K562 (cell line): ENCODE measurements around the gene DRC3. TPM values are rescaled to one million over a fixed set of nuclear protein-coding genes. Genes with fewer than 3 reads are reported as not detected.
A peak's percentile ranks its signal among the peaks of the same experiment; 100 is the strongest.

ENCODE experiments used
- ETV1 ChIP-seq: fragments of 450-650 bp; conservative IDR thresholded peaks from 2 replicates; pipeline ENCODE4 v1.6.1; 2016; ENCODE audit warnings: missing genetic modification characterization, control low read depth, low read depth, missing compliant biosample characterization
- FOXP4 ChIP-seq: sonication (generic); formaldehyde crosslinking; IDR thresholded peaks from 2 replicates; pipeline ENCODE4 v1.8.0; 2022; ENCODE audit warnings: mild to moderate bottlenecking, missing genetic modification reagents, borderline replicate concordance
- GATA2 ChIP-seq: sonication (generic); formaldehyde crosslinking; IDR thresholded peaks from 2 replicates; pipeline ENCODE4 v1.4.0; 2020; ENCODE audit warnings: mild to moderate bottlenecking, missing genetic modification reagents
- GTF2A2 ChIP-seq: IDR thresholded peaks from 2 replicates; pipeline ENCODE4 v1.6.1; 2016; ENCODE audit warnings: mild to moderate bottlenecking, missing genetic modification characterization, missing compliant biosample characterization
- KLF13 ChIP-seq: fragments of 450-650 bp; IDR thresholded peaks from 2 replicates; pipeline ENCODE4 v1.6.1; 2016; ENCODE audit warnings: missing genetic modification characterization, low read depth, mild to moderate bottlenecking, missing compliant biosample characterization, moderate library complexity, borderline replicate concordance
- PCBP2 ChIP-seq: fragments of 200-400 bp; formaldehyde crosslinking; IDR thresholded peaks from 2 replicates; pipeline ENCODE4 v1.6.1; 2018; ENCODE audit warnings: low read length, low read depth, mild to moderate bottlenecking, moderate library complexity; ENCODE audit not compliant: poor library complexity, severe bottlenecking
- POLR2G ChIP-seq: fragments of 200-400 bp; formaldehyde crosslinking; IDR thresholded peaks from 2 replicates; pipeline ENCODE4 v1.6.1; 2017; ENCODE audit warnings: low read depth, mild to moderate bottlenecking, antibody characterized with exemption, low read length, moderate library complexity
- PPARD ChIP-seq: fragments of 250-450 bp; sonication (Bioruptor Pico); IDR thresholded peaks from 2 replicates; pipeline ENCODE4 v1.8.0; 2022; ENCODE audit warnings: inconsistent platforms, mild to moderate bottlenecking, moderate library complexity
- SMARCA5 ChIP-seq: fragments of 450-650 bp; IDR thresholded peaks from 2 replicates; pipeline ENCODE4 v1.6.1; 2016
- SMARCB1 ChIP-seq: IDR thresholded peaks from 2 replicates; pipeline ENCODE4 v1.6.1; 2011; ENCODE audit warnings: improper control_type of control experiment, low read depth; ENCODE audit not compliant: insufficient read length
- SRSF7 ChIP-seq: fragments of 200-400 bp; formaldehyde crosslinking; optimal IDR thresholded peaks from 2 replicates; pipeline ENCODE3; 2017; ENCODE audit warnings: mild to moderate bottlenecking, low read depth, low read length
- TAF9B ChIP-seq: fragments of 450-650 bp; IDR thresholded peaks from 2 replicates; pipeline ENCODE4 v1.6.1; 2018; ENCODE audit warnings: mild to moderate bottlenecking; ENCODE audit not compliant: partially characterized antibody
- TCF3 ChIP-seq: sonication (generic); formaldehyde crosslinking; IDR thresholded peaks from 2 replicates; pipeline ENCODE4 v1.4.0; 2020; ENCODE audit warnings: mild to moderate bottlenecking, missing genetic modification reagents
- ZBTB1 ChIP-seq: sonication (generic); formaldehyde crosslinking; IDR thresholded peaks from 2 replicates; pipeline ENCODE4 v1.8.1; 2023; ENCODE audit warnings: missing genetic modification reagents, low read depth, mild to moderate bottlenecking, borderline replicate concordance
- ZNF143 ChIP-seq: sonication (generic); formaldehyde crosslinking; IDR thresholded peaks from 2 replicates; pipeline ENCODE4 v1.9.0; 2022; ENCODE audit warnings: mild to moderate bottlenecking, missing genetic modification reagents
- ZNF217 ChIP-seq: sonication (generic); formaldehyde crosslinking; IDR thresholded peaks from 2 replicates; pipeline ENCODE4 v1.8.0; 2022; ENCODE audit warnings: mild to moderate bottlenecking, missing genetic modification reagents
- polyA plus RNA-seq, 8 experiments: library from polyadenylated mRNA; depleted of rRNA in 4 of 8; stranded (reverse) in 5 of 8; unstranded in 3 of 8; fragments of >200 nt; fragmentation: Nextera tagmentation in 2 of 8; fragmentation: Illumina TruSeq in 1 of 8; extraction: Ambion mirVana in 2 of 8; extraction: Trizol in 1 of 8; gene quantifications; 2 replicates each; pipeline versions ENCODE4 v1.2.1 to v1.2.3, GENCODE V29; 2011 to 2014; ENCODE audit warnings: inconsistent platforms in 1 of 8, missing spikeins in 1 of 8
- total RNA-seq, 7 experiments: library from RNA; depleted of rRNA in 6 of 7; stranded (reverse); fragments of >200 nt in 6 of 7; fragmentation: Illumina TruSeq in 2 of 7; extraction: Trizol in 2 of 7; gene quantifications; 2 replicates each; pipeline versions ENCODE4 v1.2.1 to v1.2.3, GENCODE V29; 2011 to 2021; ENCODE audit warnings: low replicate concordance in 1 of 7
- TF ChIP-seq, protein P1 (sequence below): sonication (generic); formaldehyde crosslinking; IDR thresholded peaks from 2 replicates; pipeline ENCODE4 v1.8.0; 2023; ENCODE audit warnings: missing genetic modification reagents, mild to moderate bottlenecking, borderline replicate concordance
- TF ChIP-seq, protein P2 (sequence below): fragments of 450-650 bp; conservative IDR thresholded peaks from 2 replicates; pipeline ENCODE4 v1.6.1; 2016; ENCODE audit warnings: missing genetic modification characterization, low read depth, mild to moderate bottlenecking, missing compliant biosample characterization, moderate library complexity

The DRC3 gene
- total and polyA plus RNA-seq, 9 of the 15 experiments (the other 6 are each of a cell fraction or from before 2014, with no cell fraction given): 0.10 to 0.84 (median 0.30) TPM; not detected in 3

DNA sequence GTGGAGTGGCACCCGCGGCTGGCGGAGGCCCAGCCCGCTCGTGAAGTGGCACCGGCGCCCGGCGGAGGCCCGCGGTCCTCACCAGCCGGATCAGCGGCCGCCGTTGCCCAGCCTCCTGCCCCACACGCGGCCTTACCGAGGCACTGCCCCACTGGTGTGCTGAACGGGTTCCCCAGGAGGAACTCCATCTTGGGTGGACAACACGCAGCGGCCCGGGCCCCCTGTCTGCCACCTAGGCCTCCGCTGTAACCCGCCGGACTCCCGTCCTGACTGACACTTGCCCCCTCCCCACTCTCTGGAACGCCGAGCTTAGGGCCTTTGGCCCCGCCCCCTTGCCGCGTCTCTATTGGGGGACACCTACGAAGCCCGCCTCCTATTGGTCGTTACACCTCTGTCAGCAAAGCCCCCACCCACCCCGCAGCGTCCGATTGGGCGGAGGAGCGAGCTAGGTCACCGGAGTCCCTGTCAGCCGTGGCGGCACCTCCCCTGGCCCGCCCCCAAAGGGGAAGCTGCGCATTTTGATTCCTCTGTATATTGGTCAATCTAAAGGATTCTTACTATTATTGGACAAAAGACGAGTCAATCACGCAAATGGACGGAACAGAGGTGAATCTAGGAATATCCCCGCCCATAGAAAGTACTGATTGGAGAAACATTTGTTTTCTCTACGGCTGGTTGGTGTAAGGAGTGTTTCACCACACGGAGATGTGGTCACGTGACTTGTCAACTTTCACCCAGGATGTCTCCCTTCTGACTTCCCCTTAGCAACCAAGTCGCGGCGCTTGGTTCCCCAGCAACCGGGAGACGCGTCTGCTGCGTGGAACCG lies at the start of gene DRC3, which contains the start of gene TOM1L2 (continued):
- TF ChIP-seq, protein P1, sequence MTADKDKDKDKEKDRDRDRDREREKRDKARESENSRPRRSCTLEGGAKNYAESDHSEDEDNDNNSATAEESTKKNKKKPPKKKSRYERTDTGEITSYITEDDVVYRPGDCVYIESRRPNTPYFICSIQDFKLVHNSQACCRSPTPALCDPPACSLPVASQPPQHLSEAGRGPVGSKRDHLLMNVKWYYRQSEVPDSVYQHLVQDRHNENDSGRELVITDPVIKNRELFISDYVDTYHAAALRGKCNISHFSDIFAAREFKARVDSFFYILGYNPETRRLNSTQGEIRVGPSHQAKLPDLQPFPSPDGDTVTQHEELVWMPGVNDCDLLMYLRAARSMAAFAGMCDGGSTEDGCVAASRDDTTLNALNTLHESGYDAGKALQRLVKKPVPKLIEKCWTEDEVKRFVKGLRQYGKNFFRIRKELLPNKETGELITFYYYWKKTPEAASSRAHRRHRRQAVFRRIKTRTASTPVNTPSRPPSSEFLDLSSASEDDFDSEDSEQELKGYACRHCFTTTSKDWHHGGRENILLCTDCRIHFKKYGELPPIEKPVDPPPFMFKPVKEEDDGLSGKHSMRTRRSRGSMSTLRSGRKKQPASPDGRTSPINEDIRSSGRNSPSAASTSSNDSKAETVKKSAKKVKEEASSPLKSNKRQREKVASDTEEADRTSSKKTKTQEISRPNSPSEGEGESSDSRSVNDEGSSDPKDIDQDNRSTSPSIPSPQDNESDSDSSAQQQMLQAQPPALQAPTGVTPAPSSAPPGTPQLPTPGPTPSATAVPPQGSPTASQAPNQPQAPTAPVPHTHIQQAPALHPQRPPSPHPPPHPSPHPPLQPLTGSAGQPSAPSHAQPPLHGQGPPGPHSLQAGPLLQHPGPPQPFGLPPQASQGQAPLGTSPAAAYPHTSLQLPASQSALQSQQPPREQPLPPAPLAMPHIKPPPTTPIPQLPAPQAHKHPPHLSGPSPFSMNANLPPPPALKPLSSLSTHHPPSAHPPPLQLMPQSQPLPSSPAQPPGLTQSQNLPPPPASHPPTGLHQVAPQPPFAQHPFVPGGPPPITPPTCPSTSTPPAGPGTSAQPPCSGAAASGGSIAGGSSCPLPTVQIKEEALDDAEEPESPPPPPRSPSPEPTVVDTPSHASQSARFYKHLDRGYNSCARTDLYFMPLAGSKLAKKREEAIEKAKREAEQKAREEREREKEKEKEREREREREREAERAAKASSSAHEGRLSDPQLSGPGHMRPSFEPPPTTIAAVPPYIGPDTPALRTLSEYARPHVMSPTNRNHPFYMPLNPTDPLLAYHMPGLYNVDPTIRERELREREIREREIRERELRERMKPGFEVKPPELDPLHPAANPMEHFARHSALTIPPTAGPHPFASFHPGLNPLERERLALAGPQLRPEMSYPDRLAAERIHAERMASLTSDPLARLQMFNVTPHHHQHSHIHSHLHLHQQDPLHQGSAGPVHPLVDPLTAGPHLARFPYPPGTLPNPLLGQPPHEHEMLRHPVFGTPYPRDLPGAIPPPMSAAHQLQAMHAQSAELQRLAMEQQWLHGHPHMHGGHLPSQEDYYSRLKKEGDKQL (CRISPR knock-in tag): no peak
- TF ChIP-seq GTF2A2 (tag) (no peak), PCBP2 (no peak), SMARCB1 (no peak), ZNF143 (CRISPR knock-in tag) (no peak), TAF9B (no peak), PPARD (CRISPR knock-in tag) (no peak), ZBTB1 (CRISPR knock-in tag) (no peak), SRSF7 (no peak), ZNF217 (CRISPR knock-in tag) (no peak), FOXP4 (CRISPR knock-in tag) (no peak), SMARCA5 (no peak), POLR2G (peak; percentile 79), GATA2 (no peak), TCF3 (CRISPR knock-in tag) (no peak), ETV1 (peak; percentile 42; the same call in 1 of the 2 replicates), KLF13 (tag) (no peak)
- TF ChIP-seq, protein P2, sequence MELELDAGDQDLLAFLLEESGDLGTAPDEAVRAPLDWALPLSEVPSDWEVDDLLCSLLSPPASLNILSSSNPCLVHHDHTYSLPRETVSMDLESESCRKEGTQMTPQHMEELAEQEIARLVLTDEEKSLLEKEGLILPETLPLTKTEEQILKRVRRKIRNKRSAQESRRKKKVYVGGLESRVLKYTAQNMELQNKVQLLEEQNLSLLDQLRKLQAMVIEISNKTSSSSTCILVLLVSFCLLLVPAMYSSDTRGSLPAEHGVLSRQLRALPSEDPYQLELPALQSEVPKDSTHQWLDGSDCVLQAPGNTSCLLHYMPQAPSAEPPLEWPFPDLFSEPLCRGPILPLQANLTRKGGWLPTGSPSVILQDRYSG: no peak
